Measurements from ENCODE around the gene ARVCF.

DNA sequence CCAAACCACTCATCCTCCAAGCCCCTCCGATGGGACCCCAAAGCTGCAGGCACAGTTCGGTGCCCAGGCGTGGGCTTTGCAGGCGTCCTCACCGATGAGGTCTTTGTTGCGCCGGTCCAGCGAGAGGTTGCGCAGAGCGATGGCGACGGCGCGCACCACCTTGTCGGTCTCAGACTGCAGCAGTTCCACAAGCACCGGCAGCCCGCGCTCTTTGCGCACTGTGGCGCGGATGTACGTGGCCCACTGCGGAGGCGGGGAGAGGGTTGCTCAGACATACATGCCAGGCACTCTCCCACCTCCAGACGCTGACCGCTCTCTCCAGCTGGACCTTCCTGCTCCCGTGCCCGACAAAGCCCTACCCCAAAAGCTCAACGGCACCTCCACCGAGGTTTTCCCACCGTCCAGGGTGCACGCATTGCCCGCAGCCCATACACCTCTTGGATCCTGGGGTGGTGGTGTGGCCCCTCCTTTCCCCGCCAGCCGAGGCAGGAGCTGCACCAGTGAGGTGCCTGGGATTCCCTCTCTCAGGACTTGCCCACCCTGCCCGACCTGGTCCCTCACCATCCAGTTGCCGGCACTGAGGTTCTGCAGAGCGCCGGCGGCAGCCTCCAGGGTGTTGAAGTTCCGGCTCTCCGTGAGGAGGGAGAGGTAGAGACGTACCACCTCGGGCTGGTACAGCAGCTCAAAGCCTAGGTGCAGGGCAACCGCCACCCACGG lies 42.9 kb downstream of the ARVCF start:
- TF ChIP-seq EZH2 (IDR thresholded peaks at IDR 0.05; ENCODE audit: insufficient read depth, poor library complexity, severe bottlenecking) (no peak), EZH2phosphoT487 (IDR thresholded peaks at IDR 0.05; ENCODE audit: insufficient read depth, low read depth) (no peak)
